Fibroblast of villous mesenchyme (primary cell): ENCODE results near the gene GRIN1. TPM values are rescaled to one million over a fixed set of nuclear protein-coding genes. Genes with fewer than 3 reads are reported as not detected.

ENCODE experiments used
- DNase-seq: peaks from one replicate; pipeline ENCODE4 v3.0.0-alpha.2; 2010; ENCODE audit warnings: low read depth
- H3K4me3 ChIP-seq: 2 replicates; pipeline ENCODE4 v1.5.1; 2011; ENCODE audit warnings: low read depth, mild to moderate bottlenecking, low read length
- total RNA-seq: library from RNA; depleted of rRNA; stranded (reverse); fragments of >200 nt; gene quantifications from 2 replicates; pipeline ENCODE4 v1.2.3, GENCODE V29; 2012
- TF ChIP-seq, protein P1 (sequence below): IDR thresholded peaks from 2 replicates; pipeline ENCODE4 v1.5.1; 2012; ENCODE audit warnings: low read depth, mild to moderate bottlenecking, low read length; ENCODE audit not compliant: insufficient read depth

The GRIN1 gene
- total RNA-seq, 1 donor: not detected

DNA sequence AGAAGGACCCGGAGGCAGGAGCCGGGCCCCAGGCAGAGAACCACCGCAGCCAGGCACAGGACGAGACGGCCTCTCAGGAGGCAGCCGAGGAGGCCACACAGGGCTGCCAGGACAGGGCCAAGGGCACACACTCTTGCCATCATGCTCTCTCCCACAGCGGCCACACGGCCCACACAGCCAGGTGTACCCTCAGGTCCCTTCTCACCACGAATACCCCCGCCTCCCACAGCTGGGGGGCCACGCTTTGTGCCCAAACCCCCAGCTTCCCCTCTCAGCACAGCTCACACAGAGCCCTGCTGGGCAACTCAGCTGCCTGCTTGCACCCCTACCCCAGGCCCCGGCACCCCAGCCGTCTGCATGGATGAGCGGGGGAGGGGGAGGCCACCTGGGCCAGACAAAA lies 54.8 kb downstream of the GRIN1 start:
- no peak for DNase-seq
- TF ChIP-seq, protein P1, sequence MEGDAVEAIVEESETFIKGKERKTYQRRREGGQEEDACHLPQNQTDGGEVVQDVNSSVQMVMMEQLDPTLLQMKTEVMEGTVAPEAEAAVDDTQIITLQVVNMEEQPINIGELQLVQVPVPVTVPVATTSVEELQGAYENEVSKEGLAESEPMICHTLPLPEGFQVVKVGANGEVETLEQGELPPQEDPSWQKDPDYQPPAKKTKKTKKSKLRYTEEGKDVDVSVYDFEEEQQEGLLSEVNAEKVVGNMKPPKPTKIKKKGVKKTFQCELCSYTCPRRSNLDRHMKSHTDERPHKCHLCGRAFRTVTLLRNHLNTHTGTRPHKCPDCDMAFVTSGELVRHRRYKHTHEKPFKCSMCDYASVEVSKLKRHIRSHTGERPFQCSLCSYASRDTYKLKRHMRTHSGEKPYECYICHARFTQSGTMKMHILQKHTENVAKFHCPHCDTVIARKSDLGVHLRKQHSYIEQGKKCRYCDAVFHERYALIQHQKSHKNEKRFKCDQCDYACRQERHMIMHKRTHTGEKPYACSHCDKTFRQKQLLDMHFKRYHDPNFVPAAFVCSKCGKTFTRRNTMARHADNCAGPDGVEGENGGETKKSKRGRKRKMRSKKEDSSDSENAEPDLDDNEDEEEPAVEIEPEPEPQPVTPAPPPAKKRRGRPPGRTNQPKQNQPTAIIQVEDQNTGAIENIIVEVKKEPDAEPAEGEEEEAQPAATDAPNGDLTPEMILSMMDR: no peak
- no peak overlapping the region for H3K4me3 ChIP-seq

DNA sequence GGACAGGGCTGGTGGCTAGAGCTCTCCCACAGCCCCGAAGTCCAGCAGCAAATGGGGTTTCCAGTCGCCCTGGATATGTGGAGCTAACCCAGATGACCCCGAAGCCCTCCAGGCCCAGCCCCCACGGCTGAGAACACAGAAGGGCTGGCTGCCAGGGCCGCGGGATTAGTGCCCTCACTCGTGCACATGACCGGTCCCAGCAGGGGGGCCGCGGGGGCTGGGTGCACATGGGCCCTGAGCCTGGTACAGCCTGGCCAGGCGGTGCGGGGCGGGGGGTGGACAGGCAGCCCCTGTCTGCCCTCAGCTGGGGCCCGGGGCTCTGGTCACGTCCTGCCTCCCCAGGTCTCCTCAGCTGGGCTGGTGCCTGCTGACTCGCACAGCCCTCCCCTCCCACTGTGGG lies 55.4 kb downstream of the GRIN1 start:
- TF ChIP-seq, protein P1: no peak
- H3K4me3 ChIP-seq: no peak overlapping the region
- no peak for DNase-seq

DNA sequence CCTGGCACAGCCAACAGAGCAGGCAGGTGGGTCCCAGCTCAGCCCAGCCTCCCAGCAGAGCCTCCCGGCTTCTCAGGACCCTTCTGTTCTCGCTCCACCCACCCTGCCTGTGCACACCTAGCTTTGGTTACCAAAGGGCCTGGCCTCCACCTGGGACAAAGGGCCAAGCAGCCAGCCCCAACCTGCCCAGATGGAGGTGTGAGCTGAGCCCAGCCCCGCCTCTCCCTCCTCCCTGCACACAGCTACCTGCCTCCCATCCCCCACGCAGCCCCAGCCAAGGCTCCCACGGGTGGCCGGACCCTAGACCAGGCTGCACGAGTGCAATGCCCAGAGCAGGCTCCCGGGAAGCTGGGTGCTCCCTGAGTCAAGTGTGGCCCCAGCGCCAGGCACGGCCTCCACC lies 56.0 kb downstream of the GRIN1 start:
- TF ChIP-seq, protein P1: no peak
- no peak for DNase-seq

DNA sequence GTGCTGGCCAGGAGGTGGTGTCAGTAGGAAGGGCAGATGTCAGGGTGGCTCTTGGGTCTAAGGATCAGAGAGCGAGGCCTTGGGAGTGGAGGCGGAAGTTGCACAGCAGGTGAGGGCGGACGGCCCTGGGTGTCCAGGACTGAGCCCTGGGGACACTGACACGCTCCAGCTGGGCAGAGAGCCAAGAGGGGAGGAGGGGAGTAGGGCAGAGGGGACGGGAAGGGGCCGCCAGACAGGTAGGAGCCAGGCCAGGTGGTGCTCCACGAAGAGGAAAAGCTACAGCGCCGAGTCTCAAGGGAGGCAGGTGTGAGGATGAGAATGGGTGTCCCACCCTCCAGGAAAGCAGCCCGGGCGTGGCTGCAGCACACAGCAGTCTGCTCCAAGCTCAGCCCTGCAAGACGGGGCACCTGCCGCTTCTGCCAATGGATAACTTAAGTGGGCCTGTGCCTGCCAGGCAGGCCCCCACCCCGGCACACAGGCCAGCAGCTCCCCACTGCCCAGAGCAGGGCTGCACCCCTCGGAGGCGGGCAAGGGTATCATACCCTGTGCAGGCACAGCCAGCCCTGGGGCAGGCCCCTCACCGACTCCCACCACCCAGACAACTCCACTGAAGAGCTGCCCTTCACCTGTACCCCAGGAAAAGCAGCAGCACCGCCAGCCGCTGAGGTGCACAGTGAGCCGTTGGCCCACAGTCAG lies 56.7 kb downstream of the GRIN1 start:
- no peak for DNase-seq
- TF ChIP-seq, protein P1: no peak

More for the DNA sequence above, 56.0 kb downstream of the GRIN1 start:
- no peak overlapping the region for H3K4me3 ChIP-seq

DNA sequence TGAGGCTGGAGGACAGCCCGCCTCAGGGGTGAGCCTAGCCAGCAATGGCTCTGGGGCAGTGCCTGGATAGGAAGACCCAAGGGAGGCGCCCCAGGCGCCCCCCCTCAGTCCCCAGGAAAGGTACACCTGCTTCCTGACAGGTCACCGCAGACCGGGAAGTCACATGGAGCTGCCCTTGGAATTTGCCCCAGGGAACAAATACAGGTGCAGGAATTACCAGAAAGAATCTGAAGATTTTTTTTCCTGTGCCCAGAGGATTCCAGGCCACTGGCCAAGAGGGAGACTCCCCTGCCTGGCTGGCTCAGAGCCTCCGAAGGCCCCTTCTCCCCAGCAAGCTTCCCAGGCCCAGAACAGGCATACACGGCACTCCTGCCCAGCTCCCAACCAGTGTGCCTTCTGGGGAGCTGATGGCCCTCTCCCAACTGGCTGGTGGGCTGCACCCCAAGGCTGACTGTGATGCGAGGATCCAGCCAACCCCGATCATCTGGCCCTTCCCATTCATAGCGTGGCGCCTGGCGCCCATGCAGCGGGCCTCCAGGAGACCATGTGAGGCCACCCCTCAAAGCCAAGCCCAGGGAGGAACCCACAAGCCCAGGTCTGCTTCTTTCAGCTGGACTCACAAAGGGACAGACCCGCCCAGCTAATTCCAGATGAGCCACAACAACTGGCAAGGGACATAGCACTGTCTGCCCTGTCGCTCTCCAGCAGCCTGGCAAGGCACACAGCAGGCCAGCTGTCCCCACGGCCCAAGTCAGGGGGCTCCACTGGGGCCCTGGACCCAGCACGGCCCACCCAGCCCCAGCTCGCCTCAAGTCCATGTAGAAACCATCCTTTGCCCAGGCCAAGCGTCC lies 59.3 kb downstream of the GRIN1 start:
- TF ChIP-seq, protein P1: no peak
- no peak for DNase-seq
- no peak overlapping the region for H3K4me3 ChIP-seq

More for the DNA sequence above, 56.7 kb downstream of the GRIN1 start:
- H3K4me3 ChIP-seq: no peak overlapping the region

DNA sequence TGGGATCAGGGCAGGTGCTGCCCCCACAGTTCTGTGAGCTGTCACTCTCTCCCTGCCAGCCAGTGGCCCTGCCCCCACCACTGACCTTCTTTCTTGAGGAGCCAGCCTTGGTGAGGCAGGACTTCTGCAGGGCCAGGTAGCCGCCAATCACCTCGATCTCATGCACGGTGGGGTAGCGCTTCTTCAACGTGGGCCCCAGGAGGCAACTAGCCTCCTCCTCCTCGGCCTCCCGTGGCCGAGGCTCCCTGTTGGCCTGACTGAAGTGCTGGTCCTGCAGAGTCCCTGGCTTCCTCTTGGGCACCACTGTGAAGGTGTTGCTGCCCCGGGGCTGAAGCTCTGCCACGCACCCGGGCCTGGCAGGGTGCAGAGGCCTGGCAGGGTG lies 59.9 kb downstream of the GRIN1 start:
- H3K4me3 ChIP-seq: peak overlapping the region; percentile 54
- DNase-seq: no peak
- TF ChIP-seq, protein P1: no peak
